Body of pancreas (tissue), 4 donors: ENCODE data around the gene OR52E8. TPM values are rescaled to one million over a fixed set of nuclear protein-coding genes. Genes with fewer than 3 reads are reported as not detected.

Experiments
- ATAC-seq: fragments of 150-250 bp; one replicate; pipeline ENCODE4 v1.9.1; 2016
- DNase-seq, 4 donors: peaks; one replicate each; pipeline ENCODE4 v3.0.0-alpha.2; 2019
- H3K27ac ChIP-seq, 4 donors: fragments of 200-600 bp; sonication (generic); 1 replicate in 3 of 4; 2 replicates in 1 of 4; pipeline versions ENCODE4 v1.5.1 to v1.6.1; 2016 to 2019; ENCODE audit warnings: mild to moderate bottlenecking in 1 of 4, mixed read lengths in 1 of 4, moderate library complexity in 1 of 4
- H3K27me3 ChIP-seq, 2 donors: fragments of 200-600 bp; sonication (generic); one replicate each; pipeline ENCODE4 v1.6.0; 2016; ENCODE audit warnings: mild to moderate bottlenecking in 1 of 2
- H3K36me3 ChIP-seq, 2 donors: fragments of 200-600 bp; sonication (generic); replicated peaks in 1 of 2; 2 replicates each; pipeline ENCODE4 v1.5.1; 2016; ENCODE audit warnings: low read depth in 2 of 2; ENCODE audit not compliant: insufficient read depth in 1 of 2
- H3K4me1 ChIP-seq: fragments of 200-600 bp; sonication (generic); one replicate; pipeline ENCODE4 v1.6.0; 2016
- H3K4me3 ChIP-seq, 2 donors: fragments of 200-600 bp; sonication (generic); 1 replicate in 1 of 2; 2 replicates in 1 of 2; pipeline ENCODE4 v1.5.1; 2016 to 2019
- H3K9me3 ChIP-seq, 3 donors: fragments of 200-600 bp; sonication (generic); 1 replicate in 2 of 3; 2 replicates in 1 of 3; pipeline ENCODE4 v1.5.1; 2016
- CTCF ChIP-seq, 7 experiments: fragments of 450-650 bp in 4 of 7; fragments of 200-600 bp in 3 of 7; sonication (generic) in 3 of 7; IDR thresholded peaks; one replicate each; pipeline ENCODE4 v1.5.1; 2016 to 2019; ENCODE audit warnings: antibody characterized with exemption in 7 of 7
- POLR2A ChIP-seq, 3 donors: fragments of 450-650 bp; IDR thresholded peaks; one replicate each; pipeline ENCODE4 v1.6.1; 2016; ENCODE audit warnings: antibody characterized with exemption in 3 of 3, mild to moderate bottlenecking in 2 of 3
- WGBS, 2 donors: methylation state at CpG; one replicate each; pipeline ENCODE4 v1.1.5; 2017; 5-methylcytosine and 5-hydroxymethylcytosine counted together
- intact Hi-C: fragments of 100-400 bp; cut with DNase I; formaldehyde crosslinking; loops from one replicate; pipeline ENCODE4 v1.15.1; 2023
- total RNA-seq, 2 donors: library from RNA; depleted of rRNA; stranded (reverse); fragments of >200 nt; gene quantifications; one replicate each; pipeline ENCODE4 v1.1.0, GENCODE V29; 2016

OR52E8 gene
- total RNA-seq, 2 donors from 2014 or later = not detected

DNA sequence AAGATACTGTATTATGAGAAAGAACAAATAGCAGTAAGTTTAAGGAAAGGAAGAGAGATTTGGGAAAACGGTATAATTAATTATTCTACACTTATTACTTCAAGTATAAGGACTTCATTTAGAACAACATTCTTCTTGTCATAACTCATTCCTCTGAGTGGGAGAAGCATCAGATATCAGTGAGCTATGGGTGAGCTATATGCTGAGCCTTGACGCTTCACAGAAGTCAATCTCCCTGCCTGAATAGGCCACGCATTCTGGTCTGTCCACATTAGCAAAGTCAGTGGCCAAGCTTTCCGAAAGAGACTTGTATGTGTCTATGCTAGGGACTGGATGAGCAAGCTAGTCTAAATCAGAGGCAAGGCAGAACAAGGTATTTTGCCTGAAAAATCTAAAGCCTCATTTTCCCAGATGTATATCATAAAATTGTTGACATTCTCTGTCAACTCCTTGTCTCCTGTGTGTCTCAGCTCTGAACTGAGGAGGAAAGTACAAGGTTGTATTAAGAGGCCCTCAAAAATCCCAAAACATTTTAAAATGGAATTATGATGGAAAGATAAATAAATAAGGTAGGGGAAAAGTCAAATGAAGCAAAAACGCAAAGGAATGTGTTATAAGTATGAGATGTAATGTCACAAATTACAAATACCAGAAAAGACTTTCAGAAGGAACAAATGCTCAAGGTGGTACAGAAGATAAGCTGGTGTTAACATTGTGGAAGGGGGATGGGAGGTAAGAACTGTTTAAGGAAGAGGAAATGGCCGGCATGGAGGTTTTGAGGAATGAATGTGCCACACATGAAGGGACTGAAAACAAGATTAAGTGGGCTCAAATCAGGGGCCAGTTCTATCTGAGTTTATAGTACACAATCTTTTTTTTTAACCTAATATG is 47.3 kb downstream of the OR52E8 start:
- no peak for DNase-seq
- Histone ChIP-seq H3K27me3 (peaks cover 0 to 3% of the 10 kb centered on the region in 2 donors), H3K27ac (no peak overlapping the region), H3K4me1 (peaks cover 11% of the 10 kb centered on the region), H3K9me3 (no peaks in the 10 kb centered on the region), H3K4me3 (no peak overlapping the region), H3K36me3 (no peaks in the 10 kb centered on the region)
- WGBS, 2 donors = 68 to 69% methylated on average over 6 of the region's 6 CpGs
- TF ChIP-seq CTCF (IDR thresholded peaks at IDR 0.05) = no peak
- TF ChIP-seq POLR2A (IDR thresholded peaks at IDR 0.05) = no peak
- intact Hi-C loops = loop anchor here (10.0 kb wide), 2 partner anchors 325 to 685 kb away; partner anchors contain the start of gene OR52D1
- ATAC-seq = no peak

DNA sequence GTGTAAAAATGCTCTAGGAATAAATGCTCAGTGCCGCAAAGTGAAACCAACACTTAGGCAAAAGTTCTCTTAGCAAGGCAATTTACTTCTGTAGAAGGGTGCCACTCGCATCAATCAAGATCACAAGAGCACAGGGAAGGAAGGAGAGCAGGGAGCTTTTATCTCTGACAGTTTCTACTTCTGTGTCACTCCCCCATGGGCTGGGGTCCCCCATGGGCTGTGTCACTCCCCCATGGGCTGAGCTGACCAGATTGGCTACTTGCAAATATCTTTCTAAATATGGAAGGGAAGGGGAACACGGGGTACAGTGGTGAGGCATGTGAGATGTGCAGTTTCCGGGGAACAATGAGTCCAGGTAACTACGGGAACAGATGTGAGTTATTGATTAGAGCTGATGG is 48.4 kb downstream of the OR52E8 start:
- peak; percentile 45 for ATAC-seq
- Histone ChIP-seq H3K27me3 (peaks cover 0 to 3% of the 10 kb centered on the region in 2 donors), H3K4me3 (peak overlapping the region in 1 of 2 donors; percentile 11), H3K27ac (no peak overlapping the region), H3K4me1 (peaks cover 11% of the 10 kb centered on the region), H3K9me3 (no peaks in the 10 kb centered on the region), H3K36me3 (no peaks in the 10 kb centered on the region)
- DNase-seq = no peak
- TF ChIP-seq POLR2A (IDR thresholded peaks at IDR 0.05) (no peak), CTCF (IDR thresholded peaks at IDR 0.05) (no peak)
- WGBS, 2 donors = 7 to 17% methylated on average over 5 of the region's 5 CpGs
- intact Hi-C loops = loop anchor here (10.0 kb wide), 2 partner anchors 324 to 684 kb away; partner anchors contain the start of gene OR52D1

DNA sequence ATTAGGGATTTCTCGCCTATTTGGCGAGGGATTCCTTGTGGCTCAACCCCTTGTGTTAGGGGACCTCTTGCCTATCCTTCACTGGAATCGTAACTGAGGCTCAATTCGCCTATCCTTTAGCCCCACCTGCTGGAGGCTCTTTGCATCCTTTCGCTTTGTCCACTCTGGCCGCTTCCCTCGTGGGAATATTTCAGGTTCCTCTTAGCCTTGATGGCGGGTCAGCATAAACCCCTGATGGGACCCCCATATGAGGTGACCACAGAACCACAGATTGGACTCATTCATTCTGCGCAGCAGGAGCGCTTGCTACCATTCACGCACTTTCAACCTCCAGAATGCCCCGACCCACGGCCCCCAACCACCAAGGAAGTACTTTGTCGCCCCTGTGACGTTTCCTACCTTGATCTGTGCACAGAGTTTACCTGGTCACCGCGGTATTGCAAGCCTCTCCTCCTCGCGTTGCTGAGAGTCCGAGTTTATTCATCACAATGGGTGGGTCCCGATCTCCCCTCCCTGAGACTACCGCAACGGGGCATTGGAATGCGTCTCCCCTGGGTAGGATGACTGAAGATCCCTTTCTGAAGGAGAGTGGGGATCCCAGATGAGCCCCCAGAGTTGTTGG is 48.9 kb downstream of the OR52E8 start, which contains the start of gene OR52N2:
Gene OR52N2, plus strand, starts transcription at position 425 of the 622 bp plus-strand sequence. CDS start 11,412 bp downstream, outside the sequence.
- intact Hi-C loops = loop anchor here (10.0 kb wide), 2 partner anchors 324 to 684 kb away; partner anchors contain the start of gene OR52D1
- H3K27ac ChIP-seq = no peak within 1 kb of the TSS
- peak within 1 kb of the TSS in 1 of 2 donors; percentile 11 for H3K4me3 ChIP-seq

GRCh38 chr11:5807580-5807979 is 49.9 kb downstream of the OR52E8 start:
- 62 to 67% methylated on average over 10 of the region's 10 CpGs for WGBS, 2 donors
- intact Hi-C loops = loop anchor here (10.0 kb wide), 2 partner anchors 323 to 683 kb away; partner anchors contain the start of gene OR52D1
- no peak for ATAC-seq

More for the DNA sequence above, 48.9 kb downstream of the OR52E8 start, which contains the start of gene OR52N2:
- peaks cover 11% of the 10 kb centered on the region for H3K4me1 ChIP-seq
- peak; percentile 73 to 84 (median 78) for DNase-seq
- no peaks in the 10 kb centered on the region for H3K9me3 ChIP-seq
- peaks cover 0 to 3% of the 10 kb centered on the region in 2 donors for H3K27me3 ChIP-seq
- peak; percentile 92 for ATAC-seq
- WGBS, 2 donors = 5 to 15% methylated on average over 24 of the region's 24 CpGs
- H3K36me3 ChIP-seq = no peaks in the 10 kb centered on the region
- TF ChIP-seq POLR2A (IDR thresholded peaks at IDR 0.05) = no peak
- peak; percentile 57 to 88 (median 83) for TF ChIP-seq CTCF (IDR thresholded peaks at IDR 0.05)

More at GRCh38 chr11:5807580-5807979, 49.9 kb downstream of the OR52E8 start:
- H3K9me3 ChIP-seq = no peaks in the 10 kb centered on the region
- no peaks in the 10 kb centered on the region for H3K36me3 ChIP-seq
- H3K27me3 ChIP-seq = peaks cover 0 to 3% of the 10 kb centered on the region in 2 donors
- TF ChIP-seq CTCF (IDR thresholded peaks at IDR 0.05) (no peak), POLR2A (IDR thresholded peaks at IDR 0.05) (no peak)
- H3K4me3 ChIP-seq = no peak overlapping the region
- DNase-seq = no peak
- peaks cover 11% of the 10 kb centered on the region for H3K4me1 ChIP-seq
- H3K27ac ChIP-seq = no peak overlapping the region

Other genes with a start within 250 kb of the OR52E8 start
- 1 to 10 TPM; 2.9 to 4.6 TPM for gene TRIM34, start 232.7 kb downstream of the OR52E8 start, total RNA-seq
- 10 to 100 TPM; 18.7 to 25.1 TPM for gene TRIM5, start 172.6 kb downstream of the OR52E8 start, total RNA-seq
- 10 to 100 TPM; 18.9 to 20.4 TPM for gene TRIM22, start 167.9 kb downstream of the OR52E8 start, total RNA-seq
- not detected for gene OR56B1, start 121.2 kb downstream of the OR52E8 start, total RNA-seq
- not detected for gene OR52N4, start 103.4 kb downstream of the OR52E8 start, total RNA-seq
- not detected for gene OR52N5, start 74.3 kb downstream of the OR52E8 start, total RNA-seq
- gene OR52N1, start 66.4 kb downstream of the OR52E8 start, total RNA-seq = not detected
- gene OR52N2, start 48.8 kb downstream of the OR52E8 start, total RNA-seq = not detected
- not detected for gene OR52E6, start 15.8 kb downstream of the OR52E8 start, total RNA-seq
- not detected for gene OR52E4, start 22.9 kb upstream of the OR52E8 start, total RNA-seq
- gene OR52E5, start 35.5 kb upstream of the OR52E8 start, total RNA-seq = not detected
- not detected for gene OR56A3, start 84.6 kb upstream of the OR52E8 start, total RNA-seq
- not detected for gene OR56A5, start 110.8 kb upstream of the OR52E8 start, total RNA-seq
- gene OR52L1, start 129.3 kb upstream of the OR52E8 start, total RNA-seq = not detected
- gene OR56A4, start 149.3 kb upstream of the OR52E8 start, total RNA-seq = not detected
- gene OR56A1, start 173.1 kb upstream of the OR52E8 start, total RNA-seq = not detected
- gene OR56B4, start 250.0 kb upstream of the OR52E8 start, total RNA-seq = not detected